Muscle of arm (tissue), 12 donors: ENCODE data around the gene CYP11A1. TPM values are rescaled to one million over a fixed set of nuclear protein-coding genes. Genes with fewer than 3 reads are reported as not detected.
A peak's percentile ranks its signal among the peaks of the same experiment; 100 is the strongest.

ENCODE experiments used
- DNase-seq: peaks from one replicate; pipeline ENCODE4 v3.0.0-alpha.2; 2013
- polyA plus RNA-seq, 12 donors: library from polyadenylated mRNA; unstranded; fragments of 120-200 nt; gene quantifications; one replicate each; pipeline ENCODE4 v1.2.1, GENCODE V29; 2013; ENCODE audit not compliant: insufficient read length in 12 of 12

The CYP11A1 gene
- polyA plus RNA-seq, 12 donors: 1.1 to 2.5 (median 1.7) TPM; not detected in 2

- DNase-seq: no peak
These were observed 22.0 kb upstream of the CYP11A1 start for GRCh38 chr15:74389241-74390048.

- no peak for DNase-seq
These were observed 21.0 kb upstream of the CYP11A1 start for GRCh38 chr15:74388363-74388951.

GRCh38 chr15:74387621-74388362 lies 20.3 kb upstream of the CYP11A1 start:
- DNase-seq: no peak

GRCh38 chr15:74387141-74387541 lies 19.7 kb upstream of the CYP11A1 start:
- DNase-seq: no peak

GRCh38 chr15:74386496-74387140 lies 19.2 kb upstream of the CYP11A1 start:
- DNase-seq: no peak

GRCh38 chr15:74385733-74386132 lies 18.3 kb upstream of the CYP11A1 start:
- no peak for DNase-seq

- no peak for DNase-seq
These were observed 17.6 kb upstream of the CYP11A1 start for GRCh38 chr15:74384881-74385643.

GRCh38 chr15:74384566-74384880 lies 17.1 kb upstream of the CYP11A1 start:
- no peak for DNase-seq

- DNase-seq: no peak
These were observed 16.5 kb upstream of the CYP11A1 start for GRCh38 chr15:74383695-74384565.

- no peak for DNase-seq
These were observed 15.8 kb upstream of the CYP11A1 start for GRCh38 chr15:74383286-74383685.

- DNase-seq: peak; percentile 82
These were observed 14.8 kb upstream of the CYP11A1 start for GRCh38 chr15:74382004-74382816.

GRCh38 chr15:74381481-74381880 lies 14.0 kb upstream of the CYP11A1 start:
- DNase-seq: no peak

- DNase-seq: no peak
These were observed 13.7 kb upstream of the CYP11A1 start for GRCh38 chr15:74381190-74381453.

- no peak for DNase-seq
These were observed 13.1 kb upstream of the CYP11A1 start for GRCh38 chr15:74380361-74381189.

GRCh38 chr15:74378848-74379247 lies 11.4 kb upstream of the CYP11A1 start:
- DNase-seq: no peak

GRCh38 chr15:74377831-74378766 lies 10.7 kb upstream of the CYP11A1 start:
- DNase-seq: no peak

GRCh38 chr15:74376825-74377581 lies 9.6 kb upstream of the CYP11A1 start:
- DNase-seq: no peak
